Kidney (tissue), 14 donors: ENCODE measurements around the gene URI1. TPM values are rescaled to one million over a fixed set of nuclear protein-coding genes. Genes with fewer than 3 reads are reported as not detected.

Experiments used
- DNase-seq, 5 donors: peaks; one replicate each; pipeline ENCODE4 v3.0.0-alpha.2; 2013 to 2020
- FAIRE-seq: peaks from 2 replicates; lab custom pipeline; 2012; peaks lifted over from hg19 to GRCh38; lab: Jason Lieb, UNC
- H3K27ac ChIP-seq, 2 donors: one replicate each; pipeline ENCODE4 v1.7.0; 2013; ENCODE audit warnings: low read depth in 2 of 2, low read length in 2 of 2, inconsistent platforms in 1 of 2
- H3K27me3 ChIP-seq: one replicate; pipeline ENCODE4 v1.7.1; 2013; ENCODE audit warnings: low read length, inconsistent platforms; ENCODE audit not compliant: control insufficient read depth, insufficient read depth
- H3K36me3 ChIP-seq, 3 donors: one replicate each; pipeline versions ENCODE4 v1.7.0 to v1.7.1; 2013; ENCODE audit warnings: low read length in 3 of 3, control low read depth in 1 of 3, inconsistent platforms in 1 of 3; ENCODE audit not compliant: insufficient read depth in 3 of 3, control insufficient read depth in 2 of 3
- H3K4me1 ChIP-seq, 3 donors: one replicate each; pipeline versions ENCODE4 v1.7.0 to v1.7.1; 2013; ENCODE audit warnings: low read length in 3 of 3, inconsistent platforms in 1 of 3, low read depth in 1 of 3; ENCODE audit not compliant: control insufficient read depth in 2 of 3, insufficient read depth in 2 of 3
- H3K4me3 ChIP-seq, 3 donors: one replicate each; pipeline versions ENCODE4 v1.7.0 to v1.8.1; 2013; ENCODE audit warnings: low read length in 3 of 3, control low read depth in 1 of 3, inconsistent platforms in 1 of 3
- H3K9ac ChIP-seq, 3 donors: one replicate each; pipeline versions ENCODE4 v1.7.0 to v1.7.1; 2013; ENCODE audit warnings: low read length in 3 of 3, control low read depth in 1 of 3, inconsistent platforms in 1 of 3
- H3K9me3 ChIP-seq, 3 donors: one replicate each; pipeline versions ENCODE4 v1.7.0 to v1.7.1; 2013; ENCODE audit warnings: low read length in 3 of 3, control low read depth in 1 of 3, inconsistent platforms in 1 of 3; ENCODE audit not compliant: control insufficient read depth in 2 of 3, insufficient read depth in 1 of 3
- intact Hi-C: fragments of 100-400 bp; cut with DNase I; formaldehyde crosslinking; loops from one replicate; pipeline ENCODE4 v1.11.1; 2022
- polyA plus RNA-seq: library from polyadenylated mRNA; stranded (reverse); fragments of 350-450 nt; fragmentation: Illumina TruSeq; extraction: RNeasy Lipid Tissue Mini Kit (QIAGEN cat#74804); gene quantifications from one replicate; pipeline ENCODE4 v1.2.3, GENCODE V29; 2014; ENCODE audit warnings: low read depth, low replicate concordance; ENCODE audit not compliant: insufficient read depth
- total RNA-seq: library from RNA; stranded (reverse); fragmentation: NEBNext Ultra II Directional; extraction: Animal tissue kit (Norgen Biotek cat#: 25700); gene quantifications from one replicate; pipeline ENCODE4 v1.2.1, GENCODE V29; 2021
- TF ChIP-seq, protein P1 (sequence below): IDR thresholded peaks from 3 replicates; pipeline ENCODE4 v1.5.1; 2012; ENCODE audit warnings: mild to moderate bottlenecking, moderate library complexity, borderline replicate concordance; ENCODE audit not compliant: insufficient read depth; ENCODE audit errors: extremely low read depth
- donor health status: control.
- donor health status: control.
- donor health status: control.
- donor health status: control.
- donor health status: control.
- donor health status: DM: yes; HTN: yes; CAD: no.
- donor health status: Normal renal cell carcinoma (clear cell type).

Gene URI1
- total and polyA plus RNA-seq, 2 donors from 2014 or later = 34.8 to 56.3 TPM

DNA sequence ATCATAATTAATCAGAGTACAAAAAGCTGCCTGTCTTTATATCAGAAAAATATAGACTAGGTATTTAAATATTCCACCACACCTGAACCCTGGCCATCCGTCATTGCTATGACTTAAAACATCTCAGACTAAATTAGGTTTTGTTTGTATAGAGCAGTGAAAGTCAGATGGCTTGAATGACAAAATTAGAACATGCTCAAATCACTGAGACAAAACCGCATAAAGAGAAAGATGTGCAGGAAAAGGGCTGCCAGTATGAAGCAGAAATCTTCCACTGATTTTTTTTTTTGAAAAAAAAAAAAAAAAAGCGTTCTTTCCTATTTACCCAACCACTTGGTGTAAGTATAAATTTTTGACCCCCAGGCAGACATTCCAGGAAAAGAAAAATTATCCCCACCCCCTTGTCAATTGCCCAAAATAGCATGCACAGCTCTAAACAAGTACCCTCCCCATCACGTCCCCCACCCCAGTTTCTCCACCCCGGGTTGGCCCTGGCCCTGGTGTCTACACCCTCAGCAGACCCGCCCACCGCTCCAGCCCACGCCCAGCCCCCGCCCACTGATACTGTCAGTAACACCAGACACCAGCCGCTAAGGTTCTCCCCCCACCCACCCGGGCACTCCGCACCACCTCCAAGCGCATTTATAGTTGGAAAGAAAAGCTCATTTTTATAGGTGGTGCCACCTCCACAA, 118.6 kb downstream of the URI1 start:
- Histone ChIP-seq H3K9ac (no peak overlapping the region), H3K9me3 (no peaks in the 10 kb centered on the region), H3K27me3 (no peaks in the 10 kb centered on the region), H3K4me3 (no peak overlapping the region), H3K27ac (no peak overlapping the region), H3K4me1 (no peaks in the 10 kb centered on the region), H3K36me3 (no peaks in the 10 kb centered on the region)
- FAIRE-seq = no peak
- intact Hi-C loops = no loop called here
- TF ChIP-seq, protein P1, sequence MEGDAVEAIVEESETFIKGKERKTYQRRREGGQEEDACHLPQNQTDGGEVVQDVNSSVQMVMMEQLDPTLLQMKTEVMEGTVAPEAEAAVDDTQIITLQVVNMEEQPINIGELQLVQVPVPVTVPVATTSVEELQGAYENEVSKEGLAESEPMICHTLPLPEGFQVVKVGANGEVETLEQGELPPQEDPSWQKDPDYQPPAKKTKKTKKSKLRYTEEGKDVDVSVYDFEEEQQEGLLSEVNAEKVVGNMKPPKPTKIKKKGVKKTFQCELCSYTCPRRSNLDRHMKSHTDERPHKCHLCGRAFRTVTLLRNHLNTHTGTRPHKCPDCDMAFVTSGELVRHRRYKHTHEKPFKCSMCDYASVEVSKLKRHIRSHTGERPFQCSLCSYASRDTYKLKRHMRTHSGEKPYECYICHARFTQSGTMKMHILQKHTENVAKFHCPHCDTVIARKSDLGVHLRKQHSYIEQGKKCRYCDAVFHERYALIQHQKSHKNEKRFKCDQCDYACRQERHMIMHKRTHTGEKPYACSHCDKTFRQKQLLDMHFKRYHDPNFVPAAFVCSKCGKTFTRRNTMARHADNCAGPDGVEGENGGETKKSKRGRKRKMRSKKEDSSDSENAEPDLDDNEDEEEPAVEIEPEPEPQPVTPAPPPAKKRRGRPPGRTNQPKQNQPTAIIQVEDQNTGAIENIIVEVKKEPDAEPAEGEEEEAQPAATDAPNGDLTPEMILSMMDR = no peak
- DNase-seq = no peak

DNA sequence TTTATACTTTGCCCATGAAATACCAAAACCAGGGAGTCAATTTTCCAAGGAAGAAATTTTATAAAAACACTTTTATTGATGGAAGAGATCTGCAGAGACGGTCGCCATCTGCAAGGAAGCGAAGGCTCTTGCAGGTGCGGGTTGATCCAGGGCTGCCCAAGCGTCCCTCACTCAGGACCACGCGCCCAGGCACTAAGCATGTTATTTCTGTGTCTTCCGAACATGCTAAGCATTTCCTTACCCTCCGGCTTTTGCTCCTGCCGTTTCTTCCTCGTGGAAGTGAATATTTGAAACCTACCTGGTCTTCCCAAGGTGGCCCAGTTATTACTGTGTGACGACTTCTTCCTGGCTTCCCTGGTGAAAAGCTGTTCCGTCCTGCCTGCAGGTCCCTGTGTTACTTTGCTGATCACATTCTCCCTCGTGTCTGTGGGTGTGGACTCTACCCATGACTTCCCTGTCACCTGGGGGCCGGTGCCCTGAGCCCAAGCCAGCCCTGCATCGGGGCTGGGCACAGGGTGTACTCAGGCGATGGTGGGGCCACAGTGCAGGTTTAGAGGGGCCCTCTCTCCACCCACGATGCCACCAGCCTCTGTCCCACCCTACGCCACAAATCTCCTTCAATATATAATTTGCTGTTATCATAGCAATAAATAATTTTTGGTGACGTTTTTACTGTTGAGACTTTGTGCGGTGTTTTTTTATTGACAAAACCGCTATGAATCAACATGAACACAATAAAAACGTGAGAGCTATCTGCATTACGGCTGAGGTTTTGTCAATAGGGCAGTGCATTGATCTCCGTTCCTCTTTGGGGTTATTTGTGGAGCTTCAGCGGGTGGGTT, 119.4 kb downstream of the URI1 start:
- H3K9ac ChIP-seq = no peak overlapping the region
- H3K27ac ChIP-seq = no peak overlapping the region
- no peak for DNase-seq
- TF ChIP-seq, protein P1 = no peak
- no peaks in the 10 kb centered on the region for H3K9me3 ChIP-seq
- no peak for FAIRE-seq
- no peaks in the 10 kb centered on the region for H3K27me3 ChIP-seq
- H3K36me3 ChIP-seq = no peaks in the 10 kb centered on the region
- no peak overlapping the region for H3K4me3 ChIP-seq
- no peaks in the 10 kb centered on the region for H3K4me1 ChIP-seq
- intact Hi-C loops = no loop called here

DNA sequence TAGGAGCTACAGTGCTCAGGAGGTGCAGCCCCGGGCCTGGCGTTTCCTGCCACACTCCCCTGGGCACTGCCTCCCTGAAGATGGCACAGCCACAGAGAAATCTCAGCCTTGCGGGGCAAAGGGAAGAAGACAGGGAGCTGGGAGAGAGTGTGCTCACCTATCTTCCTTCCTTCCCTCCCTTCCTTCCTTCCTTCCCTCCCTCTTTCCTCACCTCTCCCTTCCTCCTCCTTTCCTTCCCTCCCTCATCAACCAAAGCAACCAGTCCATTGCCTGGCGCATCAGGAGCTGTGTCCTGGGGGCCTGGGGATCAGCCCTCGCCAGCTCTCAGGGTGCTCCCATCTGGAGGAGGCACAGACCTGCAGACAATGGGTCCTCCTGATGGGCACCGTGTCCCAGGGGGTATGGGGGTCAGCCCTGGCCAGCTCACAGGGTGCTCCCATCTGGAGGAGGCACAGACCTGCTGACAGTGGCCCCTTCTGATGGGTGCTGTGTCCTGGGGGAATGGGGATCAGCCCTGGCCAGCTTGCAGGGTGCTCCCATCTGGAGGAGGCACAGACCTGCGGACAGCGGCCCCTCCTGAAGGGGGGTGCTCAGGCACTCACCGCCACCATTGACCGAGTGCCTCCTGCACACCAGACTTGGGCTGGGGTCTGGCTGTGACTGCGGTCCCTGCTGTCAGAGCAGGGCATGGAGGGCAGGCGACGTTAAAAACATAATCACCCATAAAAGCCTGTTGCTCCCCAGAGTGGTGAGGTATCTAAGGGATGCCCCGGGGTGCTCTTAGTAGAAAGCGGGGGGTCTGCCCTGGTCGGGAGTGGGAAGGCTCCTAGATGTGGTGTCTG, 120.2 kb downstream of the URI1 start:
- H3K27ac ChIP-seq = no peak overlapping the region
- intact Hi-C loops = no loop called here
- TF ChIP-seq, protein P1 = no peak
- no peaks in the 10 kb centered on the region for H3K9me3 ChIP-seq
- H3K36me3 ChIP-seq = no peaks in the 10 kb centered on the region
- FAIRE-seq (no peak), DNase-seq (no peak)
- H3K27me3 ChIP-seq = no peaks in the 10 kb centered on the region
- no peak overlapping the region for H3K4me3 ChIP-seq
- no peaks in the 10 kb centered on the region for H3K4me1 ChIP-seq
- no peak overlapping the region for H3K9ac ChIP-seq
